HepG2 (cell line): ENCODE measurements around the gene RPS6KB2. TPM values are rescaled to one million over a fixed set of nuclear protein-coding genes. Genes with fewer than 3 reads are reported as not detected.

ENCODE experiments used
- CREB3 ChIP-seq: sonication (generic); formaldehyde crosslinking; IDR thresholded peaks from 2 replicates; pipeline ENCODE4 v1.5.0; 2020; ENCODE audit warnings: missing genetic modification reagents
- ELK4 ChIP-seq: sonication (generic); formaldehyde crosslinking; IDR thresholded peaks from 2 replicates; pipeline ENCODE4 v1.9.0; 2021; ENCODE audit warnings: missing genetic modification reagents, borderline replicate concordance
- FOXJ3 ChIP-seq: sonication (generic); formaldehyde crosslinking; IDR thresholded peaks from 2 replicates; pipeline ENCODE4 v1.4.0; 2020; ENCODE audit warnings: missing genetic modification reagents, mild to moderate bottlenecking, borderline replicate concordance
- HOXD1 ChIP-seq: sonication (generic); formaldehyde crosslinking; IDR thresholded peaks from 2 replicates; pipeline ENCODE4 v1.5.0; 2020; ENCODE audit warnings: missing genetic modification reagents
- KLF6 ChIP-seq: IDR thresholded peaks from 2 replicates; pipeline ENCODE4 v1.8.0; 2016; ENCODE audit warnings: missing biosample characterization, missing genetic modification reagents
- PAF1 ChIP-seq: IDR thresholded peaks from 2 replicates; pipeline ENCODE4 v1.6.1; 2016; ENCODE audit warnings: missing genetic modification reagents, missing compliant biosample characterization
- PCBP2 ChIP-seq: fragments of 200-400 bp; formaldehyde crosslinking; optimal IDR thresholded peaks from 2 replicates; pipeline ENCODE3; 2018; ENCODE audit warnings: low read length, low read depth; ENCODE audit not compliant: poor library complexity, severe bottlenecking
- SALL1 ChIP-seq: sonication (generic); formaldehyde crosslinking; IDR thresholded peaks from 2 replicates; pipeline ENCODE4 v1.8.0; 2022; ENCODE audit warnings: mild to moderate bottlenecking, missing genetic modification reagents
- ZGPAT ChIP-seq: IDR thresholded peaks from 2 replicates; pipeline ENCODE4 v1.6.1; 2016; ENCODE audit warnings: mild to moderate bottlenecking
- ZNF143 ChIP-seq: sonication (generic); formaldehyde crosslinking; IDR thresholded peaks from 2 replicates; pipeline ENCODE4 v1.4.0; 2020; ENCODE audit warnings: missing genetic modification reagents
- ZNF225 ChIP-seq: sonication (generic); formaldehyde crosslinking; IDR thresholded peaks from 2 replicates; pipeline ENCODE4 v1.4.0; 2020; ENCODE audit warnings: mild to moderate bottlenecking, missing genetic modification reagents
- ZNF546 ChIP-seq: sonication (generic); formaldehyde crosslinking; conservative IDR thresholded peaks from 2 replicates; pipeline ENCODE4 v1.8.1; 2023; ENCODE audit warnings: mild to moderate bottlenecking, missing genetic modification reagents
- ZNF574 ChIP-seq: sonication (generic); formaldehyde crosslinking; IDR thresholded peaks from 2 replicates; pipeline ENCODE4 v1.4.0; 2020; ENCODE audit warnings: missing genetic modification reagents
- ZNF605 ChIP-seq: sonication (generic); formaldehyde crosslinking; IDR thresholded peaks from 2 replicates; pipeline ENCODE4 v1.8.0; 2022; ENCODE audit warnings: mild to moderate bottlenecking, missing genetic modification reagents
- ZNF615 ChIP-seq: sonication (generic); formaldehyde crosslinking; IDR thresholded peaks from 2 replicates; pipeline ENCODE4 v1.5.0; 2020; ENCODE audit warnings: mild to moderate bottlenecking, missing genetic modification reagents, borderline replicate concordance
- ZNF703 ChIP-seq: sonication (generic); formaldehyde crosslinking; IDR thresholded peaks from 2 replicates; pipeline ENCODE4 v1.5.1; 2020; ENCODE audit warnings: missing genetic modification reagents, mild to moderate bottlenecking, moderate library complexity, borderline replicate concordance
- ZNF720 ChIP-seq: sonication (generic); formaldehyde crosslinking; IDR thresholded peaks from 2 replicates; pipeline ENCODE4 v1.4.0; 2020; ENCODE audit warnings: missing genetic modification reagents
- ZNF737 ChIP-seq: sonication (generic); formaldehyde crosslinking; IDR thresholded peaks from 2 replicates; pipeline ENCODE4 v1.5.0; 2020; ENCODE audit warnings: missing genetic modification reagents, mild to moderate bottlenecking, borderline replicate concordance
- ZXDC ChIP-seq: sonication (generic); formaldehyde crosslinking; IDR thresholded peaks from 2 replicates; pipeline ENCODE4 v1.5.0; 2020; ENCODE audit warnings: mild to moderate bottlenecking, missing genetic modification reagents
- polyA plus RNA-seq, 8 experiments: library from polyadenylated mRNA; depleted of rRNA in 3 of 8; stranded (reverse) in 7 of 8; unstranded in 1 of 8; fragments of >200 nt; fragmentation: Illumina TruSeq in 4 of 8; extraction: Trizol in 4 of 8; gene quantifications; 2 replicates each; pipeline versions ENCODE4 v1.2.1 to v1.2.3, GENCODE V29; 2011 to 2016; ENCODE audit warnings: low read depth in 4 of 8, missing spikeins in 1 of 8, mixed read lengths in 1 of 8; ENCODE audit not compliant: insufficient read depth in 1 of 8
- total RNA-seq, 5 experiments: library from RNA; depleted of rRNA; stranded (reverse); fragments of >200 nt; fragmentation: Illumina TruSeq; extraction: Trizol; gene quantifications; 2 replicates each; pipeline ENCODE4 v1.2.3, GENCODE V29; 2016; ENCODE audit warnings: low read depth in 1 of 5

The RPS6KB2 gene
- total and polyA plus RNA-seq, 2 of the 13 experiments (the other 11 are each of a cell fraction or from before 2014, with no cell fraction given): 52.9 to 54.8 TPM

- TF ChIP-seq HOXD1 (CRISPR knock-in tag) (peak; percentile 79; the same call in 1 of the 2 replicates), ZNF703 (CRISPR knock-in tag) (no peak), ZNF225 (CRISPR knock-in tag) (peak; percentile 44; the same call in 1 of the 2 replicates), ZNF720 (CRISPR knock-in tag) (no peak), FOXJ3 (CRISPR knock-in tag) (peak; percentile 75; the same call in 1 of the 2 replicates), SALL1 (CRISPR knock-in tag) (peak; percentile 59), ZGPAT (CRISPR knock-in tag) (peak; percentile 76), ZNF605 (CRISPR knock-in tag) (peak; percentile 45; the same call in 1 of the 2 replicates), CREB3 (peak; percentile 66; the same call in 1 of the 2 replicates), ELK4 (peak; percentile 89; the same call in 1 of the 2 replicates), PCBP2 (no peak), ZNF143 (peak; percentile 99), ZXDC (no peak), ZNF574 (peak; percentile 95), PAF1 (no peak), ZNF737 (CRISPR knock-in tag) (no peak), ZNF615 (no peak), ZNF546 (CRISPR knock-in tag) (peak; percentile 90), KLF6 (CRISPR knock-in tag) (no peak)
These were observed at the start of gene RPS6KB2 (continued) for GRCh38 chr11:67428052-67429001.
